CD4-positive, CD25-positive, alpha-beta regulatory T cell (primary cell): Measurements from ENCODE around the gene TMCC1. TPM values are rescaled to one million over a fixed set of nuclear protein-coding genes. Genes with fewer than 3 reads are reported as not detected.

ENCODE experiments used
- ATAC-seq, 2 donors: fragments of 150-1000 bp; cut with Tn5 transposase; one replicate each; pipeline ENCODE4 v1.10.0; 2021; ENCODE audit warnings: low read depth in 2 of 2, moderate number of reproducible peaks in 2 of 2, moderate library complexity in 1 of 2
- DNase-seq, 3 donors: peaks; one replicate each; pipeline versions ENCODE4 v3.0.0 to v3.0.0-alpha.2; 2012 to 2022; ENCODE audit warnings: mixed read lengths in 1 of 3
- H3K27ac ChIP-seq: one replicate; pipeline ENCODE4 v1.7.0; 2013; ENCODE audit warnings: mild to moderate bottlenecking, low read length; ENCODE audit not compliant: insufficient read depth, poor library complexity, severe bottlenecking
- H3K27me3 ChIP-seq: one replicate; pipeline ENCODE4 v1.7.0; 2013; ENCODE audit warnings: low read length; ENCODE audit not compliant: control insufficient read depth, insufficient read depth
- H3K36me3 ChIP-seq: one replicate; pipeline ENCODE4 v1.7.0; 2013; ENCODE audit warnings: mild to moderate bottlenecking, low read length, moderate library complexity; ENCODE audit not compliant: control insufficient read depth, insufficient read depth
- H3K4me1 ChIP-seq: 2 replicates; pipeline ENCODE4 v1.7.0; 2013; ENCODE audit warnings: mild to moderate bottlenecking, low read length; ENCODE audit not compliant: insufficient read depth, control insufficient read depth, poor library complexity, severe bottlenecking
- H3K4me3 ChIP-seq: one replicate; pipeline ENCODE4 v1.7.0; 2013; ENCODE audit warnings: low read depth, mild to moderate bottlenecking, low read length, moderate library complexity
- H3K9me3 ChIP-seq, 2 experiments: 1 replicate in 1 of 2; 2 replicates in 1 of 2; pipeline ENCODE4 v1.7.0; 2013; ENCODE audit warnings: low read length in 2 of 2, mild to moderate bottlenecking in 1 of 2, moderate library complexity in 1 of 2; ENCODE audit not compliant: control insufficient read depth in 2 of 2
- H3K27ac Mint-ChIP-seq, 3 donors: one replicate each; pipeline ENCODE4 v1.8.0; 2020 to 2022; ENCODE audit warnings: mild to moderate bottlenecking in 3 of 3, mixed read lengths in 3 of 3, moderate library complexity in 2 of 3
- H3K27me3 Mint-ChIP-seq: one replicate; pipeline ENCODE4 v1.8.0; 2022; ENCODE audit warnings: mild to moderate bottlenecking, mixed read lengths
- H3K36me3 Mint-ChIP-seq: one replicate; pipeline ENCODE4 v1.8.0; 2020; ENCODE audit warnings: mixed read lengths
- H3K4me1 Mint-ChIP-seq, 4 donors: one replicate each; pipeline ENCODE4 v1.8.0; 2020 to 2022; ENCODE audit warnings: mixed read lengths in 4 of 4, mild to moderate bottlenecking in 1 of 4
- H3K4me3 Mint-ChIP-seq, 4 donors: one replicate each; pipeline ENCODE4 v1.8.0; 2020 to 2022; ENCODE audit warnings: mild to moderate bottlenecking in 4 of 4, mixed read lengths in 4 of 4, moderate library complexity in 3 of 4
- H3K9me3 Mint-ChIP-seq, 7 donors: one replicate each; pipeline ENCODE4 v1.8.0; 2020 to 2022; ENCODE audit warnings: mixed read lengths in 7 of 7, mild to moderate bottlenecking in 3 of 7, moderate library complexity in 2 of 7
- polyA plus RNA-seq, 4 donors: library from polyadenylated mRNA; unstranded; fragments of 300-500 nt; fragmentation: Illumina TruSeq; gene quantifications; one replicate each; pipeline ENCODE4 v1.2.3, GENCODE V29; 2021
- total RNA-seq: library from RNA; stranded (reverse); gene quantifications from one replicate; pipeline ENCODE4 v1.2.3, GENCODE V29; 2022

Gene TMCC1
- total and polyA plus RNA-seq, 5 donors from 2014 or later = 5.2 to 29.2 (median 6.2) TPM

DNA sequence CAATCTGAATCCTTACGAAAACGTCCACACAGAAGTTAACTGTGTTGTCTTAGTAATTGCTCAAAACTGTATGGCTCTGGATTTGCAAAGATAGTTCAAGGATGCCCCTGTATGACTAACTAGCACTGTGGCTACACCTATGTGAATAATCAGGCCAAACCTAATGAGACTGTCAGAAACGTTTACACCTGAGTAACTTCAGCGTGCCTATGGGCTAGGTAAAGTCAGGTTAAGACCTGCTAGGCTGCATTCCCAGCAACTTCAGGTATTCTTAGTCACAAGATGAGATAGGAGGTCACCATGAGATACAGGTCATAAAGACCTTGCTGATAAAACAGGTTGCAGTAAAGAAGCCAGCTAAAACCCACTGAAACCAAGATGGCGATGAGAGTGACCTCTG is 199.3 kb downstream of the TMCC1 start:
- Histone ChIP-seq H3K36me3 (no peaks in the 10 kb centered on the region), H3K27me3 (no peaks in the 10 kb centered on the region), H3K4me3 (no peak overlapping the region), H3K9me3 (no peaks in the 10 kb centered on the region), H3K4me1 (no peaks in the 10 kb centered on the region), H3K27ac (no peak overlapping the region)
- peaks cover 12 to 18% (median 13%) of the 10 kb centered on the region in 4 donors for H3K4me1 Mint-ChIP-seq
- no peaks in the 10 kb centered on the region for H3K27me3 Mint-ChIP-seq
- peaks cover 25% of the 10 kb centered on the region for H3K36me3 Mint-ChIP-seq
- H3K4me3 Mint-ChIP-seq = no peak overlapping the region
- ATAC-seq (no peak), DNase-seq (no peak)
- peaks cover 0 to 10% (median 3%) of the 10 kb centered on the region in 7 donors for H3K9me3 Mint-ChIP-seq
- no peak overlapping the region for H3K27ac Mint-ChIP-seq

DNA sequence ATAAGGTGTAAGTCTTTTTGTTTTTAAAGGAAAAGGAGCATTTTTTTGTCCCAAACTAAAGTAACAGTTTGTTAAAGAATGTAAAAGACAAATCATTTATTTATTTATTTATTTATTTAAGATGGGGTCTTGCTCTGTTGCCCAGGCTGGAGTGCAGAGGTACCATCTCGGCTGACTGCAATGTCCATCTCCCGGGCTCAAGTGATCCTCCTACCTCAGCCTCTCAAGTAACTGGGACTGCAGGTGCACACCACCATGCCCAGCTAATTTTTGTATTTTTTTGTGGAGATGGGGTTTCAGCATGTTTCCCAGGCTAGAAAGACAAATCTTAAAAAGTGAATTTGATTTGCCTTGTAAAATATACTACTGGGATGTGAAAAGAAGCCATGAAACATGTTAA is 200.8 kb downstream of the TMCC1 start:
- H3K36me3 Mint-ChIP-seq = peaks cover 19% of the 10 kb centered on the region
- no peaks in the 10 kb centered on the region for H3K27me3 ChIP-seq
- peaks cover 12 to 18% (median 13%) of the 10 kb centered on the region in 4 donors for H3K4me1 Mint-ChIP-seq

DNA sequence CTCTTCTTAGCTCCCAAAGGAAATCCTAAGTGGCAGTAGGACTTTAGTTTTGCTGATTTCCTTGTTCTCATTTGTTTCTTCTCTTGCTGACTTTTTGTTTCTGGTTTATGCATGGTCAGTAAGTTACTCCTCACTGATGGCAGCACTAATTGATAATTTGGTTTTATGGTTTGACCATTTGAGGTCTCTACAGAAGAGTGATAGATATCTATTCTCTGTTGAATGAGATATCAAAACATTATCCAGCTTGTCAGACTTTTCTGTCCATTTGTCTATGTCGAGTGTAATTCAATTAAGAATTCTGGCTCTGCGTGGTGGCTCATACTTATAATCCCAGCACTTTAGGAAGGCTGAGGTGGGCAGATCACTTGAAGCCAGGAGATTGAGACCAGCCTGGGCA is 202.5 kb downstream of the TMCC1 start:
- Histone ChIP-seq H3K36me3 (no peaks in the 10 kb centered on the region), H3K27me3 (no peaks in the 10 kb centered on the region), H3K27ac (no peak overlapping the region), H3K4me3 (no peak overlapping the region), H3K9me3 (no peaks in the 10 kb centered on the region), H3K4me1 (no peaks in the 10 kb centered on the region)
- Mint-ChIP-seq H3K4me3 (no peak overlapping the region), H3K4me1 (peaks cover 11 to 23% (median 15%) of the 10 kb centered on the region in 4 donors), H3K27ac (peak overlapping the region in 1 of 3 donors; percentile 18), H3K27me3 (no peaks in the 10 kb centered on the region), H3K9me3 (peaks cover 0 to 5% (median 0%) of the 10 kb centered on the region in 7 donors), H3K36me3 (peaks cover 9% of the 10 kb centered on the region)
- no peak for ATAC-seq
- DNase-seq = no peak

More for the DNA sequence above, 200.8 kb downstream of the TMCC1 start:
- Mint-ChIP-seq H3K9me3 (peaks cover 0 to 10% (median 1%) of the 10 kb centered on the region in 7 donors), H3K27ac (peak overlapping the region in 1 of 3 donors; percentile 63), H3K4me3 (no peak overlapping the region), H3K27me3 (no peaks in the 10 kb centered on the region)
- H3K4me3 ChIP-seq = no peak overlapping the region
- ATAC-seq (no peak), DNase-seq (no peak)
- H3K27ac ChIP-seq = no peak overlapping the region
- H3K9me3 ChIP-seq = no peaks in the 10 kb centered on the region
- no peaks in the 10 kb centered on the region for H3K36me3 ChIP-seq
- H3K4me1 ChIP-seq = no peaks in the 10 kb centered on the region

DNA sequence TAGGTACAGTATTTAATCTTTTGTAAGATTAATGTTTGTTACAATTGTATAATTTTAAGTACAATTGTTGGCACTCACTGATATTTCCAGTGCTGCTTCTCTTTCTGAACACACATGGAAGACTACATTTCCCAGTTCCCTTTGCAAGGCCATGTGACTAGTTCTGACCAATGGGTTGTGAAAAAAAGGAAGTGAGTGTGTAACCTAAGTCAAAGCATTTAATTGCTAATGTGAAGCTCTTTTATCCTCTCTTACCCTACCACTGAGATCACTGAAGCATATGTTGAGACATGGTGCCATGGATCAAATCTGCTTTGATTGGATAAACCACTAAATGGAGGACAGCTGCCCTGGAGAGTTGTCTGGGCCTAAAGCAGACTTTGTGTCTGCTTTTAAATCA is 203.1 kb downstream of the TMCC1 start:
- Histone ChIP-seq H3K9me3 (no peaks in the 10 kb centered on the region), H3K27me3 (no peaks in the 10 kb centered on the region), H3K4me1 (no peaks in the 10 kb centered on the region), H3K36me3 (no peaks in the 10 kb centered on the region), H3K27ac (no peak overlapping the region), H3K4me3 (no peak overlapping the region)
- H3K36me3 Mint-ChIP-seq = peaks cover 3% of the 10 kb centered on the region
- H3K4me1 Mint-ChIP-seq = peaks cover 8 to 23% (median 15%) of the 10 kb centered on the region in 4 donors
- peak; percentile 82 to 88 for ATAC-seq
- peak; percentile 43 to 75 (median 72) for DNase-seq
- H3K4me3 Mint-ChIP-seq = no peak overlapping the region
- no peaks in the 10 kb centered on the region for H3K27me3 Mint-ChIP-seq
- H3K27ac Mint-ChIP-seq = peak overlapping the region in 1 of 3 donors; percentile 35
- peaks cover 0 to 2% (median 0%) of the 10 kb centered on the region in 7 donors for H3K9me3 Mint-ChIP-seq

DNA sequence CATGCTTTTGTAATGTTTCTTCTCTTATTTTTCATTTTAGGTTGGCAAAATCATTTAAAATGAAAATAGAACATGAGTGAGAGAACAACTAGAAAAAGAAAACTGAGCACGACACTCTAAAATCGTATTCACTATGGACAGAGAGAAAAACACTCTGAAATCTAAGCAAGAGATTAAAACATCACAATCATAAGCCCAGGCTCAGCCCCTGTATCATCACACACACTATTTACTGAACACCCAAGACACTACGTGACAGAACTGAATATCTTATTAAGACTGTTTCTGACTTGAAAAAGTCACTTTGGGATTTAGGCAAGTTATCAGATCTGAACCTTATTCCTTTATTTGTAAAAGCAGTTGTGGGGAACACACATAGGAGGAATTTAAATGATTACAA is 204.5 kb downstream of the TMCC1 start:
- Mint-ChIP-seq H3K4me1 (peaks cover 8 to 27% (median 15%) of the 10 kb centered on the region in 4 donors), H3K36me3 (no peaks in the 10 kb centered on the region), H3K4me3 (no peak overlapping the region), H3K9me3 (no peaks in the 10 kb centered on the region), H3K27ac (no peak overlapping the region), H3K27me3 (no peaks in the 10 kb centered on the region)
- H3K4me3 ChIP-seq = no peak overlapping the region
- no peaks in the 10 kb centered on the region for H3K36me3 ChIP-seq
- H3K9me3 ChIP-seq = no peaks in the 10 kb centered on the region
- H3K27me3 ChIP-seq = no peaks in the 10 kb centered on the region
- no peaks in the 10 kb centered on the region for H3K4me1 ChIP-seq
- no peak overlapping the region for H3K27ac ChIP-seq
- no peak for DNase-seq
- ATAC-seq = no peak

DNA sequence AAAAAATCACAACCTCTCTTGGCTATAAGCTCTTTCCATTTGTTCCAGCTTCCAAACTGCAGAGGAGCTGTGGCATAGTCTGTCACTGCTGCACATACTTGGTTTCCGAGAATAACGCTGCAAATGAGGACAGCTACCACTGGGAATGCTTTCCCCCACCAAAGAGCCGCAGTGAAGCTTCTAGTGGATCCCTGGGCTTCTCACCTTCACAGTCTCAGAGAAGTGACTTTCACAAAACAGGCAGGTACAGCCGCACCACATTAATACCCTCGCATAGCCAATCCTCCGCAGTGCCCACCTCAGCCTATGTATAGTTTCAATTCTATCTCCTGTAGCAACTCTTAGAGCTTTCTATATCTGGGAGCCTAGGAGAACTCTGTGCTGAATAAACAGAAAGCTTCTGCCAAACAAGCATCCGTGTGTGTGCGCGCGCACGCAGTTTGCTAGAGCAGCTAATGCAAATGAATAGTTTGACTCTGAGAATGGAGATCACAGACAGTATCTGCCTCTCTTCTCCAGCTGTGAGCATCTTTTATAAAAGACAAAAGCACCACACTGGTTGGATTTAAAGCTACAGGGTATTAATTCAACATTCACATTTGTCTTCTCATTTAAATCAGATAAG is 205.1 kb downstream of the TMCC1 start:
- Mint-ChIP-seq H3K4me3 (no peak overlapping the region), H3K36me3 (no peaks in the 10 kb centered on the region), H3K4me1 (peaks cover 8 to 27% (median 14%) of the 10 kb centered on the region in 4 donors), H3K27ac (no peak overlapping the region), H3K27me3 (no peaks in the 10 kb centered on the region), H3K9me3 (no peaks in the 10 kb centered on the region)
- DNase-seq (no peak), ATAC-seq (no peak)
- no peak overlapping the region for H3K4me3 ChIP-seq
- no peaks in the 10 kb centered on the region for H3K36me3 ChIP-seq
- no peaks in the 10 kb centered on the region for H3K27me3 ChIP-seq
- H3K4me1 ChIP-seq = no peaks in the 10 kb centered on the region
- no peak overlapping the region for H3K27ac ChIP-seq
- no peaks in the 10 kb centered on the region for H3K9me3 ChIP-seq

DNA sequence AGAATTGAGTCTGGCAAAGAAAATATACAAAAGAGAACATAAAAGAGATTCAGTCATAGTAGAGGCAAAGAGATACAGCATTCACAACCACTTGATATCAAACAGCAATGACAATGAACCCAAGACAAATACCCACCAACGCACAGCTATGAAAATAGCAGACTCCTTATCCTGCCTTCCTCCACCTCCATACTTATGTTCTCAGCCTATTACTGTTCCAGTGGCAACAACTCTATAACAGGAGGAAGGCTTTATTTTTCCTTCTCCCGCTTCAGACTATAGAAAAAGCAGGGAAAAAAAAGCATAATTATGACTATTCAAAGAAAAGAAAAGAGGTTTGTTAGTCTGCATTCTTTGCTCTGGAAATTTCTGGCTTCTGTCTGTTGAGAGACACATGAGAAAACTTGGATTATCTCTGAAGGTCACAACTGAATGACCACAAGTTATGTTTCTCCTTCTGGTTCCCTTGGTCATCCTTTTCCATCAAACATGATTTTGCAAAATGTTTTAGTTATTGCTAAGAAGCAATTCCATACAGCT is 205.9 kb downstream of the TMCC1 start:
- Mint-ChIP-seq H3K4me3 (no peak overlapping the region), H3K36me3 (no peaks in the 10 kb centered on the region), H3K27me3 (no peaks in the 10 kb centered on the region), H3K9me3 (no peaks in the 10 kb centered on the region), H3K27ac (no peak overlapping the region), H3K4me1 (peaks cover 8 to 27% (median 14%) of the 10 kb centered on the region in 4 donors)
- no peaks in the 10 kb centered on the region for H3K36me3 ChIP-seq
- no peak overlapping the region for H3K4me3 ChIP-seq
- H3K27me3 ChIP-seq = no peaks in the 10 kb centered on the region
- DNase-seq (no peak), ATAC-seq (no peak)
- no peaks in the 10 kb centered on the region for H3K9me3 ChIP-seq
- H3K27ac ChIP-seq = no peak overlapping the region
- H3K4me1 ChIP-seq = no peaks in the 10 kb centered on the region

DNA sequence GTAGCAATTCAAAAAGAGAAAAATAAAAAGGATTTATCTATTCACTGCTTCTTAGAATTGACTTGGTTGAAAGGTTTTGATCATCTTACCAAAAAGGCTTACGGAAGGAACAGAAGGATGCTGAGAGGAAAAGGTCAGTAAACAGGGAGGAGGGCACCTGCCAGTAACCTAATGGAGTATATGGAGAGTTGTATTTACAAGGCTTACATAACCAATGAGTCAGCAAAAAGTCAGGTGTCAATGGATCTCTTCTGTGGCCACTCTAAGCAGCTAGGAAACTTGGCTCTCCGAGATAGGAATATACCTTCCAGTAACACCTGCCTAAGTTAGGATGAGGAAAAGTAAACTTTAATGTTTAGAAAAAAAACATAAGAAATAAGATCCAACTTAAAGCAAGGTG is 206.6 kb downstream of the TMCC1 start:
- no peaks in the 10 kb centered on the region for H3K36me3 Mint-ChIP-seq
- no peaks in the 10 kb centered on the region for H3K4me1 ChIP-seq
- H3K27ac ChIP-seq = no peak overlapping the region
- H3K4me1 Mint-ChIP-seq = peaks cover 8 to 21% (median 12%) of the 10 kb centered on the region in 4 donors
- ATAC-seq = no peak
- no peaks in the 10 kb centered on the region for H3K9me3 Mint-ChIP-seq
- H3K27me3 ChIP-seq = no peaks in the 10 kb centered on the region
- H3K4me3 ChIP-seq = no peak overlapping the region
- no peaks in the 10 kb centered on the region for H3K27me3 Mint-ChIP-seq
- no peaks in the 10 kb centered on the region for H3K9me3 ChIP-seq
- no peak overlapping the region for H3K4me3 Mint-ChIP-seq
- H3K36me3 ChIP-seq = no peaks in the 10 kb centered on the region
- H3K27ac Mint-ChIP-seq = no peak overlapping the region
- DNase-seq = no peak
